Measurements from ENCODE around the gene HLTF.
A peak's percentile ranks its signal among the peaks of the same experiment; 100 is the strongest.

HLTF gene

DNA sequence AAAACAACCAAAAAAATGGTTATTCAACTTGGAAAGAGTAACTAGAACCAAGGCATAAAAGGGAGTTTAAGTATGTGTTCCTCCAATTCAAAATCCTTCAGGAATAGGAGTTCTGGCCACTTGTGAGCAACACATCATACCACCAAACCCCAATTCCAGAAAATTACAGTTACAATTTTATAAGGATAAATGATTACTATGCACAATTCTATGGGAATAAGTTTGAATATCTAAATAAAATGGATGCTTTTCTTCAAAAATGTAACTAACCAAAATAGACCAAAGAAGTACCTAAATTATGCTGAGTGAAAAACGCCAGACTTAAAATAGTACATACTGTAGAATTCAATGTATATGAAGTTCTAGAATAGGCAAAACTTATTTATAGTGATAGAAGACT lies 4.6 kb downstream of the HLTF start:
- DNase-seq: no peak

DNA sequence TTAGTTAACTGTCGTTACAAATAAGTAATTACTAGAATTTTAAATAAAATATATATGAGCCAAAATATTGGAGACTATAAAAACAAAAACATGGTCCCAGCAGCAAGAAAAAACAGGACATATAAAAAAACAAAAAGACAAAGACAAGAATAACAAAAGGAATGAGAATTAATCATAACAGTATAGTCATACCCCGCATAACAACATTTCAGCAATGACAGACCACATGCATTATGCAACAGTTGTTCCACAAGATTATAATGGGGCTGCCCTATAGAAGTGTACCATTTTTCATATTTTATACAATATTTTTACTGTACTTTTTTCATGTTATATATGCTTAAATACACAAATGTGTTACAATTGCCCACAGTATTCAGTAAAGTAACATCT lies 5.6 kb downstream of the HLTF start:
- DNase-seq: no peak

DNA sequence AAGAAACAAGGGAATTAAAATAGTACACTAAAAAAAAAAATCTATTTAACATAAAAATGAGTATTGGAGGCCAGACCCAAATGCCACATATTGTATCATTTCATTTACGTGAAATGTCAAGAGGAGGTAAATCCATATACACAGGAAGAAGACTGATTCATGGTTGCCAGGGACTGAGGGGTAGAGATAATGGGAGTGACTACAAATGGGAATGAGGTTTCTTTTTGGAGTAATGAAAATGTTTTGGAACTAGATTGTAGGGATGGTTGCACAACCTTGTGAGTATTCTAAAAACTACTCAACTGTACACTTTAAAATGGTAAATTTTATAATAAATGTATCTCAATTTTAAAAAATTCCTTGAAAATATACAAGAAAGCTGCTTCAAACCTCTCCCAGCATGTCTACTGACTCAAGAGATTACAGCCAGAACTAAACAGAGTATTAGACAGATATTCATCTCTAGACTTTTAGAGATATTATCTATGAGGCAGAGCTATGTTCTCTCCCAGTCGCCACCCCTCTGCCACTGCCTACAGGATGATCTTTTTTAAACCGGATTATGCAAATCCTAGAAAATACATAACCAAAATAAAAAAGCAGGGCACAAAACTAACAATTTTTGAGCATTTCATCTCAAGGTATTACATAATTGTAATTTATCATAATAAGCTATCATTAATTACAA lies 6.2 kb downstream of the HLTF start:
- DNase-seq: no peak

DNA sequence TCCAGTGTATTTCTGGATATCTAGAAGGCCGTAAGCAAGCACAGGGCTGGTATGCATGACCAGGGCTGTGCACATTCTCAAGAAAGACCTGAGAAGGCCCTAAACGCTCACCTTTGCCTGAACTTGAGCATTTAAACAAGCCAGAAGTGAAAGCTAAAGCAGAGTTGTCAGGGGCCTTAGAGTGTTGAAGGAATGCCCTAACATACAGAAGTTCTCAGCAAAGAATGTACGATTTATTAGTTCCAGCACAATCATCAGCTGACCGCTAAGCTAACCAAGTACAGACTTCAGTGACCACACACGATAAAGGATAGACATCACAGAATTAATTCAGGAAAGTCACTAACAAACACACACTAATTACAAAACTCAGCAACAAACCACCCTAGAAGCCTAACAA lies 8.7 kb downstream of the HLTF start:
- no peak for DNase-seq

DNA sequence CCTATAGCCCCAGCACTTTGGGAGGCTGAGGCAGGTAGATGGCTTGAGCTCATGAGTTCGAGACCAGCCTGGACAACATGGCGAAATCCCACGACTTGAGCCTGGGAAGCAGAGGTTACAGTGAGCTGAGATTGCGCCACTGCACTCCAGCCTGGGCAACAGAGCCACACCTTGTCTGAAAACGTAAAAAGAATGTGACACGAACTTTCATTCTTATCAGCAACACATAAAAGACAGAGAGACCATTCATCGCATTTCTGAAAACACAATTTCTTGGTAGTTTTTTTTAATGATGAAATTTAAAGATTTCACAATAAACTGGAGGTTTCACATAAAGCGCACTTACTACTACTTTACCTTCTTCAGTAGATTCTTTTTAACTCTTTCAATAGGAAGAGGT lies 18.4 kb downstream of the HLTF start:
- DNase-seq: no peak

DNA sequence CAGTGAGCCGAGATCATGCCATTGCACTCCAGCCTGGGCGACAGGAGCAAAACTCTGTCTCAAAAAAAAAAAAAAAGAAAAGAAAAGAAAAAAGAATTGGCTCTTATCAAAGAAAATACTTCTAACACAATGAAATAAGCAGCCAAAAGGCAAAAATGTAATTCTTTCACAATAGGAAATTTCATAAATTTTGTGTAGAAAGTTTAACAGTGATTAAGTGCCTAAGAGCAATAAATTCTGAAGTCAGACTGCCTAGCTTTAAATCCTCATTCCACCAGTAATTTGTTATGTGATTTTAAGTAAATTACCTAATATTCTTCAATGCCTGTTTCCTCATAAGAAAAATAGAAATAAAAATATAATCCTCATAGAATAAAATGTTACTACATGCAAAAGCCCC lies 24.6 kb downstream of the HLTF start:
- DNase-seq: no peak

DNA sequence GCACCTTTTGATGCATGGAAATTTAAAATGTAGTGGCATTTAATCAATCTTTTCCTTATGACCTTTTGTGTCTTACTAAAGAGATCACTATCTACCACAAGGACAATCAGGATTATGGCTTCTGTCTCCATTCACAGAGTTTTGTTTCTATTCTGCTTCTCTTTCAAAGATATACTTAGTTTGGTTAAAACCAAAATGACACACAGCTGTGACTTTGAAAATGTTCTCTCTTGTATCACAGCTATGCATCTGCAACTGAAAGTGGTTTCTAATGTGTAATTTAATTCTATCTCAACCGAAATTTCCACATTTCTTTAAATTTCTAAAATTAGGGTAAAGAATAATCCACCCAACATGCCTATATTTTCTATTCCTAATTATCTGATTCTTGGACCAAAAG lies 27.7 kb downstream of the HLTF start:
- no peak for DNase-seq

DNA sequence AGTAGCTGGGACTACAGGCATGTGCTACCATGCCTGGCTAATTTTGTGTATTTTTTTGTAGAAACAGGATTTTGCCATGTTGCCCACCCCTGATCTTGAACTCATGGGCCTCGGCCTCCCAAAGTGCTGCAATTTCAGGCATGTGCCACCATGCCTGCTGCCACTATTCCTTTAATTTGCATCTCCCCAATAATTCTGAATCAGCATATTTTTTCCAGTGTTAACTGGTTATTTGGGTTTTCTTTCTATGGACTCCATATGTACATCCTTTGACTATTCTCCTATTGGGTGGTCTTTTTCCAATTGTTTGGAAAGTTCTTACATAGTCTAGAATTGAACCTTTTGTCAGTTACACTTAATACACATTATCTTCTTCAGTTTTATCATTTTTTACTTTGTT lies 28.1 kb downstream of the HLTF start:
- no peak for DNase-seq

DNA sequence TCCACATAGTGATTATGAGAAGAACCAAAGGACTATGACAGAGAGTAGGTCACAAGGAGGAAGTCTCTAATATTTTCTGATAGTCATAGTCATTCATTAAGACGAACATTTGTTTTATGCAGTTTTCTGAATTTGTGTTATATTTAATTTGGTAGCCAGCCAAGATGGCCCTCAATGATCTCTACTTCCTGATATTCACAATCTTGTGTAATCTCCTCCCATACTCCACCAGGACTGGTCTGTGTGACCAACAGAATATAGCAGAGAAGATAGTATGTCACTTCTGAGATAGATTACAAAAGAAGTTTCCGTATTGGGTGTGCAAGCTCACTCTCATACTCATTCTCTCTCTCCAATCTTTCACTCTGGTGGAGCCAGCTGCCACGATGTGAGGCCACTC lies 30.8 kb downstream of the HLTF start:
- no peak for DNase-seq

DNA sequence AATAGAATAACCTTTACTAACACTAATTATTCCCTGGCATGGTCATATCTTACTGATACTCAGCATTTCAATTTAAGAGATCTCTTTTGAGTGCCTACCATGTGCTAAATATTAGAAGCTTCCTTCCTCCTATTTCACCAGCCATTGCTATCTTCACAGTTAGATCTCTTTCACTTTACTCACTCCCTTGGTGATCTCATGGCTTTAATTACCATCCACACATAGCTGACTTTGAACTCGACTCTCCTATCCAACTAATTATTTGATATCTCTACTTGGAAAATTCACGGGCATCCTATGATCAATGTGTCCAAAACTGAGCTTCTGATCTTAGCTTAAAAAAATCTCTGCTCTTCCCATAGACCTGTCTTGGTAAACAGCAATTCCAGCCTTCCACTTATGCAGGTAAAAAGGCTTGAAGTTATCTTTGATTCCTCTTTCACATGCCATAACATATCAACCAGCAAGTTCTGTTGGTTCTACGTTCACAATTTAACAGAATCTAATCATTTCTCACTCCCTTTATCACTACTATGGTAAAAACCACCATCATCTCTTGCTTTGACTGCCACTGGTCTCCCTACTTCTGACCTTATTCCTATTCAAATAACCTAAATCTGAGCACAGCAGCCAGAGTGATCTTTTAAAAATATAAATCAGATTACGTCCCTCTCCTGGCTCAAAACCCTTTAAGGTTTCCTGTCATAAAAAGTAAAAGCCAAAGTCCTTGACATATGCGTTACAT lies 41.8 kb downstream of the HLTF start:
- no peak for DNase-seq

DNA sequence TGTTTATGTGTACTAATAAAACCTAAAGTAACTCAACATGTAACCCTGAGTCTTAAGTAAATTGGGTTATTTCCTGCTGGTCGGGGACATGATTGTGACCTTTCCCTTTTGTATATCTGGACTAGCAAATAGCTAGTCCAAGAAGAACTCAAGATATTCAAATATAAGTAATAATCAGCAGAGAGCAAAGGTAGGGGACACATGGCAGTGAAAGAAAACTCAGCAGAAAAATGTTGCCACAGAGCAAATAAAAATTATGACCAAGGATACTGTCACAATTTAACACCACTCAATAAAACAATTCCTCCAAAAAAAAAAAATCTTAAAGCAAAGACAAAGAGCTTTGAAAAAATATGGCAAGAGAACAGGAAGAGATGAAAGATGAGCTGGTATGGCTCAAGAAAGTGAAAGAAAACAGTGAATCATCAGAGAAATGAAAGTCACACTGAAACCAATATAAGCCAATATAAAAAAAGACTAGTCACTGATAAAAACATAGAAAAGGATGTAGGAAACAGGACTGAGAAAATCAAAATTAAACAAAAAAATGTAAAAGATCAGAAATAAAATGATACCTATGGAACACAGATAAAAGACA lies 43.4 kb downstream of the HLTF start:
- DNase-seq: no peak

DNA sequence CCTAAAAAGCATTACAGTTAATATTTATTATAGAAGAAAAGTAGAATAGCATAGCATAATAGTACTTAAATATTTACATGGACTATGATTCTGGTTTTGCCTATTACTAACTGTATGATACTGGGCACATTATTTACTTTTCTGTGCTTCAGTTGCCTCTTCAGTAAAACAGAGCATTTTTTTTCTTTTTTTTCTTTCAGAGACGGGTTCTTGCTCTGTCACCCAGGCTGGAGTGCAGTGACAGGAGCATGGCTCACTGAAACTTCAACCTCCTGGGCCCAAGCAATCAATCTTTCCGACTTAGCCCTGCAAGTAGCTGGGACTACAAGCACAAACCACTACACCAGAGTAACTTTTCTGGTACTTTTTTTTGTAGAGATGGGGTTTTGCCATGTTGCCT lies 48.0 kb downstream of the HLTF start:
- no peak for DNase-seq

DNA sequence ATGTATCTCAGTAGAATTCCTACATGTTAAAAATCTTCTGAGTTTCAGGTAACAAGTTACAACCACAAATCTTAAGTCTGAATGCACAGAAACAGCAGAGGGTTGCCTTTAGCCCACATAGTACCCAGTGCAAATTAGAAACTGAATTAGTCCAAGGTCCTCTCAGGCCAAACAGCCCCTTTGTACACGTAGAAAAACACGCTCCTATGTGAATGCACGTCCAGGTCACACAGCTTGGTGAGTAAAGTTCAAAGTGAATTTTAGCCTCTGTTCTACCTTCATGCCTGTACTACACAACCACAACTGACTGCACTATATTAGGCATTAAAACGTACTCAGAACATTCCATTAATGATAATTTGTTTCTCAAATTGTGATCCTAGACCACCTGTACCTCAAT lies 48.6 kb downstream of the HLTF start:
- no peak for DNase-seq

DNA sequence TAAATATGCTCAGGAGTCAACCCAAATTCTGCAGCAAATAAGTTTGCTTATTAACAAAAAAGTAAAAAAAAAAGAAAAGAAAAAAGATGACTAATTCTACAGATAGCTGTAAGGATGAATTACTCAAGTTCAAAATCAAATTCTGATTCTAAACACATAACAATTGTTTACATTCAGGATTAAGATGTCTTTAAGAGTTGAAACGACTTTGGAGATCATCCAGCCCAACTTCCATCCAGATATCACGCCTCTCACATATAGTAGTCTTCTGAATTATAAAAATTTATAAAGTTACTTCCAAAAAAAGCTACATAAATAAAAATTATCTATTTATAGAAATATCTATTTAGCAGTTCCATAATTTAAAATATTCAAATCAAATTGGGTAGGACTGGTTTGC lies 55.2 kb downstream of the HLTF start:
- DNase-seq: no peak

DNA sequence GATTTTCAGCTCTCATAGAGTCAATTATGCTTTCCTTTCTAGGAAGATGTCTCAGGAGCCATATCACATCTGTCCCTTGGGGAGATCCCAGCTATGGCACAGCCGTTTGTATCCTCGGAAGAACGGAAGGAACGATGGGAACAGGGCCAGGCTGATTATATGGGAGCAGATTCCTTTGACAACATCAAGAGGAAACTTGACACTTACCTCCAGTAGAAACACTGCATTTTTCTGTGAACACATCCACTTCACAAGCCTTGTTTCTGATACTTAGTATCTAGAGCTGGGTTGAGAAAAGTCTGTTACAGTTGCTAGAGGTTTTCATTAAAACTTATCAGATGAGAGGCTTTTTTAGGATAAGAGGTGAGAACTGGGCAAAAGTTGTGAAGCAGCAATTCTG lies 59.6 kb downstream of the HLTF start:
- no peak for DNase-seq

DNA sequence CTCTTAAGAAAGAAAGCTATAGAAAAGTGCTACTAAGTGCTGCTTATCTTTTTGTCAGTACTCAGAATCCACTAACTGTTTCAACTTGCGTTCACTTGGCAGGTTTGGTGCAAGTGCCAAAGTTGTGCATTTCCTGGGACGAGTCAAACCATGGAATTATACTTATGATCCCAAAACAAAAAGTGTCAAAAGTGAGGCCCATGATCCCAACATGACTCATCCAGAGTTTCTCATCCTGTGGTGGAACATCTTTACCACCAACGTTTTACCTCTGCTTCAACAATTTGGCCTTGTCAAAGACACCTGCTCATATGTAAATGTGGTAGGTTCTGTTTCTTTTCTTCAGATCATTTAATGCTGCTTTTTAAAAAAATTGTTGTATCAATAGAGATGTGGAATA lies 62.4 kb downstream of the HLTF start:
- no peak for DNase-seq

DNA sequence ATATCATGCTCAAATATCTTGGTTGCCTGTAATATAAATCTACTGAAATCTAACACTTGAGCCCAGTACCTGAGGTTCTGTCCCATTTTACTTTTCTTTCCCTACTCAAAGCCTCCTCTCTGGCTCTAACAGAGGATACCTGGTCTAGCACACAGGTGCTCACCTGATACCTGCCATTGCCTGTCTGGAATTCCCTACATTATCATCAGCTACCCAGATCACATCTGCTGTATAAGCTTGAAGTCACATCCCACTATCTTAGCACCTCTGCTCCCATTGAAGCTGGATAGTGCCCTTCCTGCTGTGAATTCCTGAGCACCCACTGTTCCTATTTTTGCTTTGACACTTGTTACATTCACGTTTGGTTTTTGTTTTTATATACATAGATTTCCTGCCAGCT lies 64.5 kb downstream of the HLTF start:
- DNase-seq: no peak

DNA sequence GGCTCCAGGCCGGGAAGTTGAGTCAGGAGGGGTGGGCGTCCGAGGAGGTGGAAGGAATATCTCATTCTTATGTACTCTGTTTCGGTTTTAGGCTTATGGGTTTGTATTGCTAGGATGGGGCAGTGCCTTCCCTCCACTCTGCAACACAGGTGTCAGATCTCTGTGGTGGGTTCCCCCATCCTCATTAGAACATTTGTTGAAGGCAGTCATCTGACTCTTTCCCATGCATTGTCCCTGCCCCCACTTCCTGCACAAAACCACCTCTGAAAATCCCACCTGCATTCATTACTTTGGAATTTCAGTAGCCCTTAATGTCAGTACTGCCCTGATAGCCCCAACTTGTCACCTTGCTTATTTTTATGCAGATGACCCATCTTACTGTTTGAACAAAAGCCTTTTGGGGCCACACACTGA lies 65.5 kb downstream of the HLTF start:
- DNase-seq: peak; percentile 5

DNA sequence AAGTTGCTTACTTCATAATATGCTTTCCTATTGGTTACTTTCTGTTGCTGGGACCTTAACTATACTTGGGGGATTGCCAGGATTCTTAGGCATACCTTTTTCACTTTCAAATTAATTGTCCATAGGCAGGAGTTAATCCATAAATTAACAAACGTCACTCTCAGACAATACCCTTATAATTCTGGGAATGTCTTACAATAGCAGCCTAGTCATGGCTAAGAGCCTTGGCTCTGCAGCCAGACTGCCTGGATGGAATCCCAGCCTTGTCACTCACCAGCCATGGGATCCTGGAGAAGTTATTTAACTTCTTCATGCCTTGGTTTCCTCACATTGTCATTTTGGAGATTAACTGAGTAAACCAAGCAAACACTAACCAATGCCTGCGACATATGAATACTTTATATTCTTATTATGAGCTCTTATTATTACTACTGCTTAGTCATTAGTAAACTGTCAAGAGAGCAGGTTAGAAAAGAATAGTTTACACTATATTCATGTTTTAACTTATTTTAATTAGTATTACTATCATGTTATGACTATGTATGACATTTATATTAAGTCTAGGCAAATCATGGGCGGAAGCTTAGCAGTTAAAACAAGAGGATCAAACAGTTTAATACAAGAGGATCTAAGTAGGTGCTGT lies 66.0 kb downstream of the HLTF start:
- DNase-seq: no peak

DNA sequence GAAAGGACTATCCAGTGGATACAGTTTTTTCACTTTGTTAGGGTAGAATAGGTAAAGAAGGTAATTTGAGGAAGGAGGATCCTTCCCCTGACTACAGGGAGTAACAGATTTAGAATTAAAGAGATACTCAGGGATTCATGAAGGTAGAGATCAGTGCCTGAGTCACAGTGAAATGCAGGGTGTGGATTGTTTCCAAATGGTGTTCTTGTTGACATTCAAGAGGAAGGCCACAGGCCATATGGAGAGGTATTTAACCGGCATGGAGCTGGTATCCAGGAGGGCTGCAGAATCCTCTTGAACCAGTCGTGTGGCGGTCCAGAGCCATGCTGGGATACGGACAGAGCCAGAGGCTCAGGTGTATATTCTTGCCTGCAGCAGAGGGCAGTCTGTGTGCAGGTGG lies 66.8 kb downstream of the HLTF start:
- no peak for DNase-seq

DNA sequence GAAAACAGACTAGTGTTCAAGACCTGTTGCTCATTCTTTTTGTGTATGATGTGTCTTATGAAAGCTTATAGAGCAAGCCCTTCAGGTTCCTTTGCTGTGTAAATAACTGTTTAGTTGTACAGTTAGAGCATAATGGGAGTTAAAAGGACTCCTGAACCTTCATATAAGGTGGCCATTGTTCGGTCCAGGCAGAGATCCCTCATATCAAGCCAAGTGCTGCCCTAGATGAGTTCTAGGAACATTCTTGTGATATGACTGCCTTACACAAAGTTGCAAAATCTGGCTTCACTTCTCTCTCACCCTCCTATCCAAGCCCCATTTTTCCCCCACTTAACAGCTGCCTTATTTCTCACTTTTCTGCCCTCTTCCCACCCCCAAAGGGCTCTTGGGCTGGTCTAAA lies 68.1 kb downstream of the HLTF start:
- DNase-seq: no peak

DNA sequence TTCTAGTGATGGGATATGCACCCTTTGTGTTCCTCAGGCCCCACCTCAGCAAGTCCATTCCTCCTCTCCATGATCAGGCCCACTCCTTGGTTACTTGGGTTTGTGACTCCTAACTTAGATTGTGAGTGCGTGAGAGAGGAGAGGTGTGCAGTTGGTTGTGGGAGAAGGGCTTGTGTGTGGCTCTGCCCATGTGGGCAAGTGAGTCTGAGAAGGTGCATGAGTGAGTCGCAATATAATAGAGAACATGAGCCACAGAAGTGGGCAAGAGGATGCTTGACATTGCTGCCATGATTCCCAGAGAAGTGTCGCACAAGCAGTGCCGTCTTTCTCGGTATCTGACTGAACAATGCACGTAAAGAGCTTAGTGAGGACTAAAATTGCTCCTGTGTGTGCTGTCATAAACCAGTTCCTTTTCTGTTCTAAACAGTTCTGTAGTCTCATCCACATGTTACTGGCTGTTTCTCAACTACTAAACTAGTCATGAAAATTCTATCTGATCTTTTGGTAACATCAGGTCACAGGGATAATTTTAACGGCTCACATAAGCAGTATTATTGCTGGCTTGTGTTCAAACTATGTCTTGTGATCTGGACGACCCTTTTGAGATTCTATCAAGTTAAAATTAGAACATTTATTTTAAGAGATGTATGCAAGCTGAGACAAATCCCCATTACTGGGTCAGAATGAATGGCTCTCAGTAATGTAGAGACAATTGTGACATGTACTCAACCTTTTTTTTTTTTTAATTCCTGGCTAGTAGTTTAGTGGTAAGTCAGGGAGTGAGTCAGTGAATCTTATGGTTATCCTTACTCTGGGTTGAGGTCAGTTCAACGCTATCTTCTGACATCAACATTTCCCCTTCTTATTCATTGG lies 69.4 kb downstream of the HLTF start:
- DNase-seq: no peak

DNA sequence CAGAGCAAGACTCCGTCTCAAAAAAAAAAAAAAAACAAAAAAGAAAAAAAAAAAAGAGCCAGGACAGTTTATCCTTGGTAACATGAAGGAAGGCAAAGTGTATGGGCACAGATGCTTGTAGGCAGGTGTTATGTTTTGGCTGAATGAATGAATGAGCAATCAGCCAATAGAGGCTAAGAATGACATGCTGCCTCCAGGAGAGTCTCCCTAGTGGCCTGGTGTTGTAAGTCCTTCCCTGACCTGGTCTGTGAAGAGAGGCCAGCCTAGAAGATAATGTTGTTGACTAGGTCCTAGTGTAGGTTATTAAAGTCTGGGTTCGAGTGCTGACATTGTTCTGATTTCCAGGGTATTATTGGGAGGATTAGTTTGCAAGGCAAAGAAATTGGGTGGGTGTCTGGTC lies 70.1 kb downstream of the HLTF start:
- no peak for DNase-seq

All from stimulated activated CD4-positive, alpha-beta T cell treated with anti-CD3 and anti-CD28 coated beads, Interleukin-12 subunit alpha, Interleukin-12 subunit beta, amount 100 ng/mL, for 4 hours (primary cell).